ENCODE results near the gene PHYHD1.

DNA sequence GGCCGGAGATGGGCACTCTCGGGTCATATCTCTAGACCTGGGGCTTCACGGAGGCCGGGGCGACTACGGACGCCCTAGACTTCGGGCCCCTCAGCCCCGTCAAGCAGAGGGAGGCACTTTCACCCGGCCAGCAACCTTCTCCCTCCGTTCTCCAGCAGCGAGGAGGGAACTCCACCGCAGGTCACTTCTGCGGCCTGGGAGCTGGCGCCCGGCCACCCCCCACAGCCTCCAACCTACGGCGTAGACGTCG is 26.4 kb downstream of the PHYHD1 start:
- TF ChIP-seq TCF7L2 (IDR thresholded peaks at IDR 0.05; ENCODE audit: borderline replicate concordance, extremely low read depth, insufficient read depth, insufficient read length) = no peak
- TF ChIP-seq CTCF (IDR thresholded peaks at IDR 0.05 in 2 of 3, conservative IDR thresholded peaks at IDR 0.05 in 1 of 3; ENCODE audit: borderline replicate concordance in 1 of 3, insufficient read depth in 1 of 3, low read depth in 2 of 3, low read length in 2 of 3) = no peak
- TF ChIP-seq ZNF274 (IDR thresholded peaks at IDR 0.05; ENCODE audit: low read depth, low read length) = no peak
- no peak for TF ChIP-seq EZH2 (IDR thresholded peaks at IDR 0.05)
- TF ChIP-seq ZFX (IDR thresholded peaks at IDR 0.05) = peak; percentile 65; the same call in 1 of the 2 replicates
- no peak for TF ChIP-seq POLR2A (IDR thresholded peaks at IDR 0.05; ENCODE audit: borderline replicate concordance, extremely low read depth, insufficient read depth, insufficient read length)
- no peak for TF ChIP-seq SIN3A (IDR thresholded peaks at IDR 0.05; ENCODE audit: low read depth)
- no peak for TF ChIP-seq SP1 (IDR thresholded peaks at IDR 0.05; ENCODE audit: low read depth)
- no peak for TF ChIP-seq REST (IDR thresholded peaks at IDR 0.05; ENCODE audit: low read depth)
- TF ChIP-seq, protein P1, sequence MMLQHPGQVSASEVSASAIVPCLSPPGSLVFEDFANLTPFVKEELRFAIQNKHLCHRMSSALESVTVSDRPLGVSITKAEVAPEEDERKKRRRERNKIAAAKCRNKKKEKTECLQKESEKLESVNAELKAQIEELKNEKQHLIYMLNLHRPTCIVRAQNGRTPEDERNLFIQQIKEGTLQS (IDR thresholded peaks at IDR 0.05) = no peak
- TF ChIP-seq POLR2AphosphoS5 (IDR thresholded peaks at IDR 0.05; ENCODE audit: low read depth, low read length) = no peak
- no peak for TF ChIP-seq CBX3 (IDR thresholded peaks at IDR 0.05; ENCODE audit: low read depth)
- TF ChIP-seq RAD21 (IDR thresholded peaks at IDR 0.05; ENCODE audit: low read depth) = no peak
- TF ChIP-seq YY1 (IDR thresholded peaks at IDR 0.05; ENCODE audit: extremely low read depth, insufficient replicate concordance, low read depth, low read length) = no peak

All from HCT116 (cell line).